Tongue (tissue), 2 donors: Measurements from ENCODE around the gene PMM2. TPM values are rescaled to one million over a fixed set of nuclear protein-coding genes. Genes with fewer than 3 reads are reported as not detected.
"Not testable (repeated sequence)": the region's sequence is repeated elsewhere in the genome, so short reads cannot be mapped to it uniquely, and the experiment has no call there.

Source experiments
- DNase-seq: peaks from one replicate; pipeline ENCODE4 v3.0.0-alpha.2; 2015
- total RNA-seq: library from RNA; depleted of rRNA; stranded (reverse); fragments of >200 nt; gene quantifications from one replicate; pipeline ENCODE4 v1.2.3, GENCODE V29; 2014

Gene PMM2
- total RNA-seq, result 27.9 TPM

GRCh38 chr16:8797364-8798173 is at the start of gene PMM2, which contains the start of gene TMEM186:
Gene PMM2 (plus strand): TSS chr16:8797839. CDS start chr16:8797883, 44 bp downstream.
Gene TMEM186 (minus strand): TSS chr16:8797639. CDS start chr16:8797614, 25 bp downstream.
- DNase-seq, result peak; percentile 99

- DNase-seq, result not testable (repeated sequence)
These were observed 48.7 kb upstream of the PMM2 start for GRCh38 chr16:8748944-8749343.

- peak; percentile 67 for DNase-seq
These were observed 45.9 kb upstream of the PMM2 start for GRCh38 chr16:8751481-8752311.

GRCh38 chr16:8752706-8753105 is 44.9 kb upstream of the PMM2 start:
- no peak for DNase-seq

- no peak for DNase-seq
These were observed 44.1 kb upstream of the PMM2 start for GRCh38 chr16:8753416-8754054.

GRCh38 chr16:8756755-8757154 is 40.9 kb upstream of the PMM2 start:
- no peak for DNase-seq

- DNase-seq, result no peak
These were observed 39.6 kb upstream of the PMM2 start for GRCh38 chr16:8758022-8758421.

GRCh38 chr16:8760021-8760420 is 37.6 kb upstream of the PMM2 start:
- DNase-seq, result no peak

GRCh38 chr16:8761078-8761477 is 36.6 kb upstream of the PMM2 start:
- no peak for DNase-seq

GRCh38 chr16:8762254-8762653 is 35.4 kb upstream of the PMM2 start:
- no peak for DNase-seq

GRCh38 chr16:8763083-8763482 is 34.6 kb upstream of the PMM2 start:
- DNase-seq, result no peak

- no peak for DNase-seq
These were observed 33.7 kb upstream of the PMM2 start for GRCh38 chr16:8763899-8764298.

GRCh38 chr16:8764525-8765250 is 33.0 kb upstream of the PMM2 start:
- DNase-seq, result no peak

- no peak for DNase-seq
These were observed 30.5 kb upstream of the PMM2 start for GRCh38 chr16:8767176-8767575.

- DNase-seq, result no peak
These were observed 29.4 kb upstream of the PMM2 start for GRCh38 chr16:8768283-8768682.

- DNase-seq, result no peak
These were observed 28.9 kb upstream of the PMM2 start for GRCh38 chr16:8768692-8769091.

GRCh38 chr16:8773537-8773936 is 24.1 kb upstream of the PMM2 start:
- no peak for DNase-seq

GRCh38 chr16:8774208-8774607 is 23.4 kb upstream of the PMM2 start:
- DNase-seq, result no peak

- no peak for DNase-seq
These were observed 22.3 kb upstream of the PMM2 start for GRCh38 chr16:8775359-8775758.

GRCh38 chr16:8776129-8776584 is 21.5 kb upstream of the PMM2 start:
- DNase-seq, result no peak

- DNase-seq, result no peak
These were observed 20.4 kb upstream of the PMM2 start for GRCh38 chr16:8777217-8777616.

- DNase-seq, result no peak
These were observed 15.8 kb upstream of the PMM2 start for GRCh38 chr16:8781797-8782196.
